T-helper 1 cell treated with Interleukin-12 subunit alpha and Interleukin-12 subunit beta and Interleukin-4 antibody, amounts not matched to agents 30 μg/mL and 1 μg/mL, for 36 hours (primary cell): ENCODE data around the gene MINK1.

Source experiments
- H3K27ac Mint-ChIP-seq: one replicate; pipeline ENCODE4 v1.8.0; 2021; ENCODE audit warnings: mild to moderate bottlenecking, mixed read lengths
- H3K27me3 Mint-ChIP-seq: one replicate; pipeline ENCODE4 v1.8.0; 2021; ENCODE audit warnings: low read depth, mixed read lengths
- H3K36me3 Mint-ChIP-seq: one replicate; pipeline ENCODE4 v1.8.0; 2021; ENCODE audit warnings: low read depth, mixed read lengths
- H3K4me1 Mint-ChIP-seq: one replicate; pipeline ENCODE4 v1.8.0; 2021; ENCODE audit warnings: low read depth, mixed read lengths
- H3K4me3 Mint-ChIP-seq: one replicate; pipeline ENCODE4 v1.8.0; 2021; ENCODE audit warnings: mild to moderate bottlenecking, moderate library complexity, mixed read lengths
- H3K9me3 Mint-ChIP-seq: one replicate; pipeline ENCODE4 v1.8.0; 2021; ENCODE audit warnings: mixed read lengths

MINK1 gene

DNA sequence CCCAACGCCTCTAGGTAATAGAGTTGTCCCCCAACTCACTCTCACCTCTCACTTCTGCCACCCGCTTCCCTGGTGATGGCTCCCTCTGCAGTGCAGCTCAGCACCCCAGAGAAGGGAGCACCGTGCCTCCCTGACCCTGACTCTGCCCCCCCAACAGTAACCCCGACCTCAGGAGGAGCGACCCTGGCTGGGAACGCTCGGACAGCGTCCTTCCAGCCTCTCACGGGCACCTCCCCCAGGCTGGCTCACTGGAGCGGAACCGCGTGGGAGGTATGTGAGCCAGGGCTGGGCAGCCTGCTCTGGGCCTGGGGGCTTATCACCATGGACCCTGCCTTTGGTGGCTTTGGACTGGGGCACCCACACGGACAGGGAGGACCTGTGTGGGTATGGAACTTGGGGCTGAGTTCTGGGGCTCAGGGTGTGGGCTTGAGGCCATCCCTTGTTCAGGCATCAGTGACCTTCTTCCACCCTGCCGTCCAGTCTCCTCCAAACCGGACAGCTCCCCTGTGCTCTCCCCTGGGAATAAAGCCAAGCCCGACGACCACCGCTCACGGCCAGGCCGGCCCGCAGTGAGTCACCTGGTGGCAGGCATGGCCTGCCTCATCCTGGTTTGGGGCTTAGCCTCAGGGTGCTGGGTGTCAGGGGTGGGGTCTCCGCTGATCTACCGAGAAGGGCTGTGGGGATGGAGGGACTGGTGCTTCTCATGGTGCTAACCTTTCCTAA, 59.5 kb downstream of the MINK1 start:
- H3K27me3 Mint-ChIP-seq, result no peaks in the 10 kb centered on the region
- peaks cover 20% of the 10 kb centered on the region for H3K36me3 Mint-ChIP-seq
- H3K4me1 Mint-ChIP-seq, result no peaks in the 10 kb centered on the region
- no peak overlapping the region for H3K4me3 Mint-ChIP-seq
- no peak overlapping the region for H3K27ac Mint-ChIP-seq
- H3K9me3 Mint-ChIP-seq, result no peaks in the 10 kb centered on the region

DNA sequence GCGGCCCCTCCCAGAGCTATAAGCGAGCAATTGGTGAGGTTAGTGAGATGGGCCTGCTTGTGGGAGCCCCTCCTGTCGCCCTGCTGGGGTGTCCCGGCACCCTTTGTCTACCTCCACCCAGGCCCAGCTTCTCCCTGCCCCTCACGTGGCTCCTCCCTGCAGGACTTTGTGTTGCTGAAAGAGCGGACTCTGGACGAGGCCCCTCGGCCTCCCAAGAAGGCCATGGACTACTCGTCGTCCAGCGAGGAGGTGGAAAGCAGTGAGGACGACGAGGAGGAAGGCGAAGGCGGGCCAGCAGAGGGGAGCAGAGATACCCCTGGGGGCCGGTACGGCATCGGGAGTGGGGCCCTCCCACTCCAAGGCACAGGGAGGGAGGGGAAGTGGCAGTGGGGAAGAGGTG, 60.1 kb downstream of the MINK1 start:
- Mint-ChIP-seq H3K4me1 (no peaks in the 10 kb centered on the region), H3K36me3 (peaks cover 20% of the 10 kb centered on the region), H3K4me3 (no peak overlapping the region)

DNA sequence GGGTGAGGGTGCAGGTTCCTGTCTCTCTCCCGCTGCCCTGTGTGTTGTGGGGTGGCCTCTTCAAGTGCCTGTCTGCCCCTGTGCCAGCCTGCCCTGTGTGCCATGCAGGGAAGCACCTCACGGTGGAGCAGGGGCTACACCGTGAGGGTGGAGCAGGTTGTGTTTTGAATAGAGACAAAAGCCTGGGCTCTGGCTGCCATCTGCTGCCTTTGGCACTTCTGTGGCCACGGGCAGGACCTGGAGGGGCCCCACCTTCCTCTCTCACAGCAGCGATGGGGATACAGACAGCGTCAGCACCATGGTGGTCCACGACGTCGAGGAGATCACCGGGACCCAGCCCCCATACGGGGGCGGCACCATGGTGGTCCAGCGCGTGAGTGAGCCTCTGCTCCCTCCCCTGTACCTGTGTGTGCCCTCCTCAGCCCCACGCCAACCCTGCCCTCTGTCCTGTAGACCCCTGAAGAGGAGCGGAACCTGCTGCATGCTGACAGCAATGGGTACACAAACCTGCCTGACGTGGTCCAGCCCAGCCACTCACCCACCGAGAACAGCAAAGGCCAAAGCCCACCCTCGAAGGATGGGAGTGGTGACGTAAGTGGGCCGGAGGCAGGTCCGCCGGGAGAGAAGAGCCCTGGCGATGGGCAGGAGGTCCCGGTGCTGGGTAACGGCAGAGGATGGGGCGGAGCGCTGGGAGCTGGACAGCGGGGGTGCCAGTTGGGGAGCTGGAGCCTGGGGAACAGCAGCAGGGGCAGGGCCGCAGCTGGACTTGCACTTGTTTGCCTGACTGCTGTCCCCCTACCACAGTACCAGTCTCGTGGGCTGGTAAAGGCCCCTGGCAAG, 60.8 kb downstream of the MINK1 start:
- Mint-ChIP-seq H3K27me3 (no peaks in the 10 kb centered on the region), H3K4me1 (peaks cover 3% of the 10 kb centered on the region), H3K27ac (no peak overlapping the region), H3K4me3 (no peak overlapping the region), H3K9me3 (no peaks in the 10 kb centered on the region), H3K36me3 (peaks cover 20% of the 10 kb centered on the region)

More for the DNA sequence above, 60.1 kb downstream of the MINK1 start:
- H3K27ac Mint-ChIP-seq, result no peak overlapping the region
- H3K27me3 Mint-ChIP-seq, result no peaks in the 10 kb centered on the region
- no peaks in the 10 kb centered on the region for H3K9me3 Mint-ChIP-seq

DNA sequence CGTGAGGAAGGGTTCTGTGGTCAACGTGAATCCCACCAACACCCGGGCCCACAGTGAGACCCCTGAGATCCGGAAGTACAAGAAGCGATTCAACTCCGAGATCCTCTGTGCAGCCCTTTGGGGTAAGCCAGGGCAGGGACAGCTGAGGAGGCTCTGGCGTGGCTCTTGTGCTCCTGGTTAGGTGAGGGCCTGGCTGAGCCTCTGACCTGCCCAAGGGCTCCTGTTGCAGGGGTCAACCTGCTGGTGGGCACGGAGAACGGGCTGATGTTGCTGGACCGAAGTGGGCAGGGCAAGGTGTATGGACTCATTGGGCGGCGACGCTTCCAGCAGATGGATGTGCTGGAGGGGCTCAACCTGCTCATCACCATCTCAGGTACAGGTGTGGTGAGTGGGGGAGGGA, 62.0 kb downstream of the MINK1 start:
- Mint-ChIP-seq H3K27ac (no peak overlapping the region), H3K4me1 (peaks cover 7% of the 10 kb centered on the region), H3K36me3 (peaks cover 18% of the 10 kb centered on the region), H3K27me3 (no peaks in the 10 kb centered on the region), H3K4me3 (no peak overlapping the region), H3K9me3 (no peaks in the 10 kb centered on the region)

DNA sequence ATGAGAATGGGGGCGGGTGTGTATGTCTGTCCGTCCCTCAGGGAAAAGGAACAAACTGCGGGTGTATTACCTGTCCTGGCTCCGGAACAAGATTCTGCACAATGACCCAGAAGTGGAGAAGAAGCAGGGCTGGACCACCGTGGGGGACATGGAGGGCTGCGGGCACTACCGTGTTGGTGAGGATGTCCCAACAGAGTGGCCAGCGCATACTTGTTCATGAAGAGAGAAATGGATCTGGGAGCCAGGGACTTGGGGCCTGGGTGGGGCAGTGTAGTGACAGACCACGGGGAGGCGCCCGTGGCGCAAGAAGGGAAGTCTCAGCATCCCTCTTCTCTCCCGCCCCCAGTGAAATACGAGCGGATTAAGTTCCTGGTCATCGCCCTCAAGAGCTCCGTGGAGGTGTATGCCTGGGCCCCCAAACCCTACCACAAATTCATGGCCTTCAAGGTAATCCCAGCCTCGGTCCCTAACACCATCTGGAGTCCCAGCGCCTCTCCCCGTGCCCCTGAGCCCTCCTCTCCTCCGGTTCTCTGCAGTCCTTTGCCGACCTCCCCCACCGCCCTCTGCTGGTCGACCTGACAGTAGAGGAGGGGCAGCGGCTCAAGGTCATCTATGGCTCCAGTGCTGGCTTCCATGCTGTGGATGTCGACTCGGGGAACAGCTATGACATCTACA, 62.7 kb downstream of the MINK1 start:
- Mint-ChIP-seq H3K9me3 (no peaks in the 10 kb centered on the region), H3K4me1 (peaks cover 9% of the 10 kb centered on the region), H3K27me3 (peaks cover 2% of the 10 kb centered on the region), H3K36me3 (peaks cover 11% of the 10 kb centered on the region), H3K27ac (no peak overlapping the region), H3K4me3 (no peak overlapping the region)

DNA sequence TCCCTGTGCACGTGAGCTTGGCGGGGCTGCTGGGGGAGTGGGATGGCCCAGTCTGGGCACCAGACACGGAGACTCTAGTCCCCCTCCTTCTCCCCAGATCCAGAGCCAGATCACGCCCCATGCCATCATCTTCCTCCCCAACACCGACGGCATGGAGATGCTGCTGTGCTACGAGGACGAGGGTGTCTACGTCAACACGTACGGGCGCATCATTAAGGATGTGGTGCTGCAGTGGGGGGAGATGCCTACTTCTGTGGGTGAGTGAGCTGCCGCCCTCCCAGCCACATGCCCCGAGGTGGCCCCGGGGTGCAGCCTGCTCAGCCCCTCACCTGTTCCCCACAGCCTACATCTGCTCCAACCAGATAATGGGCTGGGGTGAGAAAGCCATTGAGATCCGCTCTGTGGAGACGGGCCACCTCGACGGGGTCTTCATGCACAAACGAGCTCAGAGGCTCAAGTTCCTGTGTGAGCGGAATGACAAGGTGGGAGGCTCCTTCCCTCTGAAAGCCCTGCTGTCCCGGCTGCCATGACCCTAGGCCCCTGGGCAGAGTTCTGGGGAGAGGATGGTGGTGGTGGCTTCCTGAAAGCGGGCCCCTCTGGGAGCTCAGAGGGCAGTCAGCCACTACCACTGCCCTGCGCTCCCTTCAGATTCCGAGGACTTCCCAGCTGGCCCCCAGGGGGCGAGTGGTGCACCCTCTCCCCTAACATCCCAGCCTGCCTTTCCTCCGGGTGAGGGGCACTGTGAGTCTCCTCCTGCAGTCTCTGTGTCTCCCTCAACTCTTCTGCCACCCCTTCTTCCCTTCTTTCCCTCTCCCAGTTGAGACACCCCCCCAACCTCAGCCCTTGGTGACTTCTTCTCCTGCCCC, 63.4 kb downstream of the MINK1 start:
- H3K27me3 Mint-ChIP-seq, result peaks cover 6% of the 10 kb centered on the region
- no peak overlapping the region for H3K27ac Mint-ChIP-seq
- no peaks in the 10 kb centered on the region for H3K9me3 Mint-ChIP-seq
- H3K4me1 Mint-ChIP-seq, result peaks cover 10% of the 10 kb centered on the region
- no peak overlapping the region for H3K4me3 Mint-ChIP-seq
- peaks cover 10% of the 10 kb centered on the region for H3K36me3 Mint-ChIP-seq

DNA sequence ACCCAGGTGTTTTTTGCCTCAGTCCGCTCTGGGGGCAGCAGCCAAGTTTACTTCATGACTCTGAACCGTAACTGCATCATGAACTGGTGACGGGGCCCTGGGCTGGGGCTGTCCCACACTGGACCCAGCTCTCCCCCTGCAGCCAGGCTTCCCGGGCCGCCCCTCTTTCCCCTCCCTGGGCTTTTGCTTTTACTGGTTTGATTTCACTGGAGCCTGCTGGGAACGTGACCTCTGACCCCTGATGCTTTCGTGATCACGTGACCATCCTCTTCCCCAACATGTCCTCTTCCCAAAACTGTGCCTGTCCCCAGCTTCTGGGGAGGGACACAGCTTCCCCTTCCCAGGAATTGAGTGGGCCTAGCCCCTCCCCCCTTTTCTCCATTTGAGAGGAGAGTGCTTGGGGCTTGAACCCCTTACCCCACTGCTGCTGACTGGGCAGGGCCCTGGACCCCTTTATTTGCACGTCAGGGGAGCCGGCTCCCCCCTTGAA, 64.1 kb downstream of the MINK1 start:
- H3K4me1 Mint-ChIP-seq, result peaks cover 11% of the 10 kb centered on the region
- peaks cover 9% of the 10 kb centered on the region for H3K36me3 Mint-ChIP-seq
- peaks cover 6% of the 10 kb centered on the region for H3K27me3 Mint-ChIP-seq
- no peak overlapping the region for H3K4me3 Mint-ChIP-seq
- H3K27ac Mint-ChIP-seq, result no peak overlapping the region
- H3K9me3 Mint-ChIP-seq, result no peaks in the 10 kb centered on the region

DNA sequence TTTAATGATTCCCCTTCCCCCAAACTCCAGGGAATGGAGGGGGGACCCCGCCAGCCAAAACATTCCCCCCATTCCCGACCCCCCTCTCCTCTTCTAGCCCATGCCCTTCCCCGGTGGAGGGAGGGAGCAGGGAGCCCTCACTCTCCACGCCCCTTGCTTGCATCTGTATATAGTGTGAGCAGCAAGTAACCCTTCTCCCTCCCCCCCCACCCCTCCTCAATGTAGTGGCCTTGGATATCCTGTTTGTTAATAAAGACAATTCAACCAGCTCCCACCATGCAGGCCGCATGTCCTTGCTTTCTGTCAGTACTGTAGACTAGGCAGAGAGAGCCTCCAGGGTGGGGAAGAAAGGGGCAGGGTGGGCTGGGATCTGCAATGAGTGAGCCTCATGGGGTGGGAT, 64.6 kb downstream of the MINK1 start:
- Mint-ChIP-seq H3K27ac (no peak overlapping the region), H3K36me3 (peaks cover 9% of the 10 kb centered on the region), H3K27me3 (peaks cover 6% of the 10 kb centered on the region), H3K4me1 (peaks cover 16% of the 10 kb centered on the region), H3K9me3 (no peaks in the 10 kb centered on the region), H3K4me3 (no peak overlapping the region)

DNA sequence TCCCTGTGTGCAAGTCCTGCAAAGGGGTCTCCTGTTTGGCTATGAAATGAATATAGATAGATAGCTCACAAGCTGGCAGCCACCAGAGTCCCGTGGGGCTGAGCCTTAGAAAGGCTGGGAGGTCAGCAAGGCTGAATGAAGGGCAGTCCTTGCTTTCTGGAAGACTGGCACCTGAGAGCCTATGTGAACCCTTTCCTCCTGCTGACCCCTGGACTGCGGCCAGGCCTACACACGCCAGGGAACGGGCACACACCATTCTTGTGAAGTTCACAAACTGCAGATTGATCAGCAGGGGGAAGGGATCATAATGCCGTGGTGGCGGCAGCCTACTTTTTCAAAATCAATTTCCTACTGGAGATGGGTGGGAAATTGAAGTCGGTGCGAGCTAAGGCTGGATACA, 65.2 kb downstream of the MINK1 start:
- H3K9me3 Mint-ChIP-seq, result no peaks in the 10 kb centered on the region
- H3K27ac Mint-ChIP-seq, result no peak overlapping the region
- H3K4me1 Mint-ChIP-seq, result peaks cover 22% of the 10 kb centered on the region
- H3K36me3 Mint-ChIP-seq, result peaks cover 7% of the 10 kb centered on the region
- H3K4me3 Mint-ChIP-seq, result peak overlapping the region; percentile 63
- H3K27me3 Mint-ChIP-seq, result peaks cover 6% of the 10 kb centered on the region

DNA sequence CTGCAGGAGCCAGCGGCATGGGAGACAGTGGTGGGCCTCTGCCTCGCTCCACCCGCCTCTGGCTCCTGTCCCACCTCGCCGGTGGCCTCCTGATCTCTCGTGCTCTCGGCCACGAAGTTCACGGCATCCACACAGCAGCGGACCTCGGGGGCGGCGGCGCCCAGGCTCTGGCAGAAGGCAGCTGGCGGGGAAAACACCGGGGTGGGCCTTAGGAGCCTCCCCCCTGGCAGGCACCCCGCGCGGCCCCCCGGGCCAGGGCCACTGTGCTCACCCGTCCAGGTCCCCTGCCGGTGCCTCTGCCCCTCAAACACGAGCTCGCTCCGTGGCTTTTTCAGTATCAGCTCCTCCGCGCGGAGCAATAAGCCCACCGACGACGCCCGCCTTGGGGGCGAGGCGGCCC, 65.8 kb downstream of the MINK1 start:
- H3K36me3 Mint-ChIP-seq, result peaks cover 7% of the 10 kb centered on the region

DNA sequence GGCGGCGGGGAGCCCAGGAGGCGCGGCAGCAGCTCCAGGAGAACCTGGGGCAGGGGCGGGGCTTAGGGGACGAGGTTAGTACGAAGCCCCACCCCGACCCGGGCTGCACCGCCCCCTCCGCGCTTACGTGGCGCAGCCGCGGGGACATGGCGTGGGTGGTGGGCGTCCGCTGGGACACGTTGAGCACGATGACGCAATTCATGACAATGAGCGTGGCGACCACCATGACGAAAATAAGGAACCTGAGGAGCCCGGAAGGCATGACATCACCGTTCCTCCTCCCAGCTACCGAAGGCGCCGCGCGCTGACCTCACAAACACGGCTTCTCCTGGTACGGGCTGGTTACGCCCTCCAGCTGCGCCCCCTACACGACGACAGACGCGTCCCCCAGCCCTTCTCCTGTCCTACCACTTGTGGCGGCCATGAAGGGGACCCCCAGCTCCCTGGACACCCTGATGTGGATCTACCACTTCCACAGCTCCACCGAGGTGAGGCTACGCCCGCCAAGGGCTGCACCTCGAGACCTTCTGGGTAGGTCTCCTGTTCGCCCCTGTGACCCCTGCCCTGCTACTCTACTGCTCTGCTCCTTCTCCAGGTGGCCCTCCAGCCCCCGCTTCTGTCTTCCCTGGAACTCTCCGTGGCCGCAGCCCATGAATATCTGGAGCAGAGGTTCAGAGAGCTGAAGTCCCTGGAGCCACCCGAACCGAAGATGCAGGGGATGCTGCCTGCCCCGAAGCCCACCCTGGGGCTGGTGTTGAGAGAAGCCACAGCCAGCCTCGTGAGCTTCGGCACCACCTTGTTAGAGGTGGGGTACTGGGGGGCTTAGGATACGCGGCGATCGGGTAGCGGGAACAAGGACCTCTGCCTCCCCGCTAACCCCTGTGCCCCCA, 66.4 kb downstream of the MINK1 start, which contains the start of gene C17orf107:
Gene C17orf107 (plus strand): TSS at position 196 of the 890 bp plus-strand sequence. CDS start 227 bp downstream, at position 423.
- Mint-ChIP-seq H3K36me3 (peaks cover 7% of the 10 kb centered on the region), H3K9me3 (no peaks in the 10 kb centered on the region), H3K4me1 (peaks cover 26% of the 10 kb centered on the region), H3K27ac (peak within 1 kb of the TSS; percentile 78), H3K4me3 (peak within 1 kb of the TSS; percentile 87), H3K27me3 (peaks cover 6% of the 10 kb centered on the region)

More for the DNA sequence above, 65.8 kb downstream of the MINK1 start:
- Mint-ChIP-seq H3K27ac (no peak overlapping the region), H3K4me3 (peak overlapping the region; percentile 63), H3K4me1 (peaks cover 26% of the 10 kb centered on the region), H3K27me3 (peaks cover 6% of the 10 kb centered on the region), H3K9me3 (no peaks in the 10 kb centered on the region)

DNA sequence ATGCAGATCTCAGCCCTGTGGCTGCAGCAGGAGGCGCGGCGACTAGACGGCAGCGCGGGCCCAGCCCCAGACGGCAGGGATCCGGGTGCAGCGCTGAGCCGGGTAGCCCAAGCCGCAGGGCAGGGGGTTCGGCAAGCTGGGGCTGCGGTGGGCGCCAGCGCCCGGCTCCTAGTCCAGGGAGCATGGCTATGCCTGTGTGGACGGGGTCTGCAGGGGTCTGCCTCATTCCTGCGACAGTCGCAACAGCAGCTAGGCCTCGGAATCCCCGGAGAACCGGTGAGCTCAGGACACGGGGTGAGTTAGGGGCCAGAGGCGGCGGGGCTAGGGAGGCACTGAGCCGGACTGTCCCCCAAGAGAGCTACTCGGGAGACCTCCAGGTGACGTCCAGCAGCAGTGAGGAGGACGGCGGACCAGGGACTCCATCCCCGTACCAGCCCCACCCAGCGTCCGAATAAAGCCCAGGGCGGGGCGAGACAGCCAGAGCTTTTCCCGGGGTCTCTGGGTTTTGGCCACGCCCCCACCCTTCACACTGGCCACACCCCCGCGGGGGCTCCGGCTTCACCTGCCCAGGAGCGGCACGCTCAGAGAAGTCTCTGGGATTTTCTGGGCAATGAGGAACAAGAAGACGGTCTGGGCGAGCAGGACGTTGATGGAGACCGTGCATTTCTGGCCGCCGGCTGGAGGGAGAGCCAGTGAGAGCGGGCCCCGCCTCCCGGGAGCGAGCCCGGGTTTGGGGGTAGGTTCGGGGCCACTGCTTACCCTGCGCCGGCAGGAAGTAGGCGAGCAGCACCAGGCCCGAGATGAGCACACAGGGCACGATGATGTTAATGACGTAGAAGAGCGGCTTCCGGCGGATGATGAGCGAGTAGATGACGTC, 67.3 kb downstream of the MINK1 start:
- peaks cover 26% of the 10 kb centered on the region for H3K4me1 Mint-ChIP-seq
- H3K4me3 Mint-ChIP-seq, result peak overlapping the region; percentile 87
- H3K27ac Mint-ChIP-seq, result peak overlapping the region; percentile 72
- H3K36me3 Mint-ChIP-seq, result peaks cover 6% of the 10 kb centered on the region
- no peaks in the 10 kb centered on the region for H3K9me3 Mint-ChIP-seq
- peaks cover 10% of the 10 kb centered on the region for H3K27me3 Mint-ChIP-seq
